Keratinocyte (primary cell): ENCODE results near the gene ZNF486. TPM values are rescaled to one million over a fixed set of nuclear protein-coding genes. Genes with fewer than 3 reads are reported as not detected.
"Not testable (repeated sequence)": the region's sequence is repeated elsewhere in the genome, so short reads cannot be mapped to it uniquely, and the experiment has no call there.

Experiments used
- DNase-seq: peaks from one replicate; pipeline ENCODE4 v3.0.0-alpha.2; 2011; ENCODE audit warnings: low read depth, missing footprints, low spot score
- FAIRE-seq: peaks from 2 replicates; lab custom pipeline; 2011; peaks lifted over from hg19 to GRCh38; lab: Jason Lieb, UNC
- H2AFZ ChIP-seq: 2 replicates; pipeline ENCODE4 v1.6.0; 2012; ENCODE audit warnings: low read length, control low read depth, inconsistent platforms; ENCODE audit not compliant: control insufficient read depth
- H3K27ac ChIP-seq: 2 replicates; pipeline ENCODE4 v1.5.1; 2011; ENCODE audit warnings: low read length; ENCODE audit not compliant: control insufficient read depth, insufficient read depth
- H3K27me3 ChIP-seq: 3 replicates; pipeline ENCODE4 v1.6.0; 2011; ENCODE audit warnings: low read length; ENCODE audit not compliant: control insufficient read depth, insufficient read depth; ENCODE audit errors: extremely low read depth
- H3K36me3 ChIP-seq, 2 experiments: 2 replicates in 1 of 2; 3 replicates in 1 of 2; pipeline ENCODE4 v1.5.1; 2011; ENCODE audit warnings: low read length in 2 of 2, mild to moderate bottlenecking in 1 of 2; ENCODE audit not compliant: control insufficient read depth in 2 of 2, insufficient read depth in 2 of 2; ENCODE audit errors: extremely low read depth in 1 of 2
- H3K4me1 ChIP-seq: 3 replicates; pipeline ENCODE4 v1.5.1; 2011; ENCODE audit warnings: low read length; ENCODE audit not compliant: control insufficient read depth, insufficient read depth; ENCODE audit errors: extremely low read depth
- H3K4me2 ChIP-seq: 3 replicates; pipeline ENCODE4 v1.6.0; 2011; ENCODE audit warnings: low read depth, low read length; ENCODE audit not compliant: control insufficient read depth, insufficient read depth; ENCODE audit errors: extremely low read depth
- H3K4me3 ChIP-seq, 3 experiments: fragments of 200-600 bp in 1 of 3; sonication (generic) in 1 of 3; 2 replicates in 2 of 3; 3 replicates in 1 of 3; pipeline ENCODE4 v1.5.1; 2011 to 2016; ENCODE audit warnings: low read length in 3 of 3, mild to moderate bottlenecking in 3 of 3, control low read depth in 2 of 3, inconsistent platforms in 1 of 3, low read depth in 1 of 3, mixed read lengths in 1 of 3, mixed run types in 1 of 3, moderate library complexity in 1 of 3; ENCODE audit not compliant: control insufficient read depth in 2 of 3, insufficient read depth in 2 of 3; ENCODE audit errors: extremely low read depth in 1 of 3
- H3K79me2 ChIP-seq: 2 replicates; pipeline ENCODE4 v1.6.0; 2012; ENCODE audit warnings: low read length; ENCODE audit not compliant: control insufficient read depth, insufficient read depth
- H3K9ac ChIP-seq: 3 replicates; pipeline ENCODE4 v1.6.0; 2011; ENCODE audit warnings: low read length; ENCODE audit not compliant: control insufficient read depth, insufficient read depth; ENCODE audit errors: extremely low read depth
- H3K9me1 ChIP-seq: 3 replicates; pipeline ENCODE4 v1.6.0; 2011; ENCODE audit warnings: low read length; ENCODE audit not compliant: control insufficient read depth, insufficient read depth; ENCODE audit errors: extremely low read depth
- H3K9me3 ChIP-seq: 2 replicates; pipeline ENCODE4 v1.5.1; 2012; ENCODE audit warnings: low read depth, low read length; ENCODE audit not compliant: control insufficient read depth
- H4K20me1 ChIP-seq: 3 replicates; pipeline ENCODE4 v1.6.0; 2011; ENCODE audit warnings: low read length; ENCODE audit not compliant: control insufficient read depth, insufficient read depth; ENCODE audit errors: extremely low read depth
- EZH2 ChIP-seq: IDR thresholded peaks from one replicate; pipeline ENCODE4 v1.6.1; 2012; ENCODE audit warnings: inconsistent platforms, mild to moderate bottlenecking, low read length, moderate library complexity
- dilution Hi-C: fragments of 300-500 bp; cut with MboI; formaldehyde crosslinking; loops from one replicate; pipeline ENCODE4 v1.7.0; 2020; ENCODE audit warnings: low sequenced_read_pairs; ENCODE audit not compliant: extremely low pct_ligation_motif_present
- polyA minus RNA-seq, 3 experiments: library from RNA; depleted of rRNA, polyadenylated mRNA; stranded (reverse); fragments of >200 nt; gene quantifications; 1 replicate in 1 of 3; 2 replicates in 1 of 3; 3 replicates in 1 of 3; pipeline ENCODE4 v1.2.3, GENCODE V29; 2011
- polyA plus RNA-seq, 5 experiments: library from polyadenylated mRNA; depleted of rRNA in 3 of 5; stranded (reverse) in 3 of 5; stranded (forward) in 1 of 5; unstranded in 1 of 5; fragments of >200 nt; gene quantifications; 1 replicate in 1 of 5; 2 replicates in 3 of 5; 3 replicates in 1 of 5; pipeline versions ENCODE4 v1.2.1 to v1.2.3, GENCODE V29; 2011 to 2012; ENCODE audit warnings: missing spikeins in 2 of 5, low read depth in 1 of 5, low replicate concordance in 1 of 5
- TF ChIP-seq, protein P1 (sequence below), 3 experiments: IDR thresholded peaks in 1 of 3; conservative IDR thresholded peaks in 1 of 3; optimal IDR thresholded peaks in 1 of 3; 2 replicates in 2 of 3; 3 replicates in 1 of 3; pipeline versions ENCODE3 to v1.5.1; 2011; ENCODE audit warnings: low read length in 3 of 3, mild to moderate bottlenecking in 3 of 3, moderate library complexity in 2 of 3, control low read depth in 1 of 3, inconsistent platforms in 1 of 3; ENCODE audit not compliant: insufficient read depth in 2 of 3; ENCODE audit errors: extremely low read depth in 1 of 3

Gene ZNF486
- polyA plus RNA-seq (3.6 to 5.4 TPM (median 4.4 TPM) in 3 replicates), polyA minus RNA-seq (1.6 to 6.1 TPM (median 5.1 TPM) in 3 replicates)
- 1.3 TPM for polyA plus RNA-seq (2011; ENCODE audit: low read depth)
- polyA plus RNA-seq (2011; cell fraction: cytosol; rRNA removed) = 1.9 and 2.9 TPM in 2 replicates
- polyA plus RNA-seq (2011; cell fraction: nucleus; rRNA removed) = 5.8 and 6.3 TPM in 2 replicates
- 1.6 and 4.8 TPM in 2 replicates for polyA plus RNA-seq (2012; ENCODE audit: low replicate concordance)
- 3.1 TPM for polyA minus RNA-seq (2011; cell fraction: cytosol; rRNA and poly(A)+ RNA removed)
- polyA minus RNA-seq (2011; cell fraction: nucleus; rRNA and poly(A)+ RNA removed) = 4.7 and 10.0 TPM in 2 replicates

DNA sequence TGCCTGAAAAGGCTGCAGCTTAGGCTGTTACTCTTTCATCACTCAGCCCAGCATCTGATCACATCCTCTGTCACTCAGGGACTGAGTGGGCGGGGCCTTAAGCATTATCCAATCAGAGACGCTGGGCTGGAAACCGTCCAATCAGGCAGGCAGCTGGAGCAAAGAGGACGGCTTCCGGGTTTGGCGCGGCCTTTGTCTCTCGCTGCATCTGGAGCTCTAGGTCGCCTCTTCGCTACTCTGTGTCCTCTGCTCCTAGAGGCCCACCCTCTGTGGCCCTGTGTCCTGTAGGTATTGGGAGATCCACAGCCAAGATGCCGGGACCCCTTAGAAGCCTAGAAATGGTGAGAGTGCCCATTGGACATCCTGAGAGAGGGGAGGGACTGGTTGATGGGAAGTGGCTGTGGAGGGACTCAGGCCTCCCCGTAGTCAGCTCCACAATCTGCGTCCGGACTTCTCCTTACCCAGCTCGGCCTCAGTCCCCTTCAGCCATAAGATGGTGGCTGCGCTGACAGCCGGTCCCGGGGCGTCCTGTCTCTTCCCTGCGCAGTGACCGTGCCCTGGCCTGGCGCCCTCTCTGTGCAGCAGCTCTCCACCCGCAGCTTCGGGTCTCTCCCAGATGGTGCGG, at the start of gene ZNF486:
Gene ZNF486 (plus strand): TSS at position 195 of the 625 bp plus-strand sequence. CDS start 117 bp downstream, at position 312.
- Histone ChIP-seq H3K4me2 (peak within 1 kb of the TSS; percentile 61), H4K20me1 (no peaks in the 10 kb centered on the region), H3K4me3 (peak within 1 kb of the TSS; percentile 64 to 87 (median 75)), H3K79me2 (peaks cover 9% of the 10 kb centered on the region), H3K27me3 (no peaks in the 10 kb centered on the region), H3K9ac (peak within 1 kb of the TSS; percentile 85), H3K27ac (peak within 1 kb of the TSS; percentile 53), H3K4me1 (peaks cover 4% of the 10 kb centered on the region), H3K9me3 (no peaks in the 10 kb centered on the region), H2AFZ (peak within 1 kb of the TSS; percentile 97), H3K9me1 (no peaks in the 10 kb centered on the region), H3K36me3 (peaks cover 0 to 2% of the 10 kb centered on the region in 2 experiments)
- peak; percentile 72 for DNase-seq
- dilution Hi-C loops = no loop called here
- no peak for TF ChIP-seq EZH2
- TF ChIP-seq, protein P1, sequence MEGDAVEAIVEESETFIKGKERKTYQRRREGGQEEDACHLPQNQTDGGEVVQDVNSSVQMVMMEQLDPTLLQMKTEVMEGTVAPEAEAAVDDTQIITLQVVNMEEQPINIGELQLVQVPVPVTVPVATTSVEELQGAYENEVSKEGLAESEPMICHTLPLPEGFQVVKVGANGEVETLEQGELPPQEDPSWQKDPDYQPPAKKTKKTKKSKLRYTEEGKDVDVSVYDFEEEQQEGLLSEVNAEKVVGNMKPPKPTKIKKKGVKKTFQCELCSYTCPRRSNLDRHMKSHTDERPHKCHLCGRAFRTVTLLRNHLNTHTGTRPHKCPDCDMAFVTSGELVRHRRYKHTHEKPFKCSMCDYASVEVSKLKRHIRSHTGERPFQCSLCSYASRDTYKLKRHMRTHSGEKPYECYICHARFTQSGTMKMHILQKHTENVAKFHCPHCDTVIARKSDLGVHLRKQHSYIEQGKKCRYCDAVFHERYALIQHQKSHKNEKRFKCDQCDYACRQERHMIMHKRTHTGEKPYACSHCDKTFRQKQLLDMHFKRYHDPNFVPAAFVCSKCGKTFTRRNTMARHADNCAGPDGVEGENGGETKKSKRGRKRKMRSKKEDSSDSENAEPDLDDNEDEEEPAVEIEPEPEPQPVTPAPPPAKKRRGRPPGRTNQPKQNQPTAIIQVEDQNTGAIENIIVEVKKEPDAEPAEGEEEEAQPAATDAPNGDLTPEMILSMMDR (optimal IDR thresholded peaks at IDR 0.05 in 1 of 3, IDR thresholded peaks at IDR 0.05 in 1 of 3, conservative IDR thresholded peaks at IDR 0.05 in 1 of 3; ENCODE audit: extremely low read depth in 1 of 3, insufficient read depth in 2 of 3, low read length in 3 of 3) = no peak
- FAIRE-seq = no peak

DNA sequence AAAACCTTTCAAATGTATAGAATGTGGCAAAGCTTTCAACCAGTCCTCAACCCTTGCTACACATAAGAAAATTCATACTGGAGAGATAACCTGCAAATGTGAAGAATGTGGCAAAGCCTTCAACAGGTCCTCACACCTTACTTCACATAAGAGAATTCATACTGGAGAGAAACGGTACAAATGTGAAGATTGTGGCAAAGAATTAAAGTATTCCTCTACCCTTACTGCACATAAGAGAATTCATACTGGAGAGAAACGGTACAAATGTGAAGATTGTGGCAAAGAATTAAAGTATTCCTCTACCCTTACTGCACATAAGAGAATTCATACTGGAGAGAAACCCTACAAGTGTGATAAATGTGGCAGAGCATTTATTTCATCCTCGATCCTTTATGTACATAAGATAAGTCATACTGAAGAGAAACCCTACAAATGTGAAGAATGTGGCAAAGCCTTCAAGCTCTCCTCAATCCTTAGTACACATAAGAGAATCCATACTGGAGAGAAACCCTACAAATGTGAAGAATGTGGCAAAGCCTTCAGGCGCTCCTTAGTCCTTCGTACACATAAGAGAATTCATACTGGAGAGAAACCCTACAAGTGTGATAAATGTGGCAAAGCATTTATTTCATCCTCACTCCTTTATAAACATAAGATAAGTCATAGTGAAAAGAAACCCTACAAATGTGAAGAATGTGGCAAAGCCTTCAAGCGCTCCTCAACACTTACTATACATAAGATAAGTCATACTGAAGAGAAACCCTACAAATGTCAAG, 48.8 kb upstream of the ZNF486 start:
- H3K4me2 ChIP-seq, DNase-seq, dilution Hi-C loops, H3K36me3 ChIP-seq, H3K27me3 ChIP-seq, H3K9ac ChIP-seq, H3K4me1 ChIP-seq, H4K20me1 ChIP-seq, H3K27ac ChIP-seq, H3K4me3 ChIP-seq, H3K79me2 ChIP-seq, H2AFZ ChIP-seq, H3K9me1 ChIP-seq: not testable (repeated sequence)
- peaks cover 23% of the 10 kb centered on the region for H3K9me3 ChIP-seq
- FAIRE-seq = peak; percentile 79
